Mesenchymal stem cell (in vitro differentiated cells and primary cell): ENCODE measurements around the gene CD59.

Experiments
- DNase-seq: peaks from one replicate; pipeline ENCODE4 v3.0.0-alpha.2; 2013
- H2AFZ ChIP-seq: one replicate; pipeline ENCODE4 v1.6.1; 2013; ENCODE audit warnings: low read depth, mild to moderate bottlenecking, control low read depth, inconsistent platforms, low read length, moderate library complexity
- H2AK5ac ChIP-seq: 2 replicates; pipeline ENCODE4 v1.6.1; 2013; ENCODE audit warnings: low read length, moderate library complexity, mild to moderate bottlenecking, inconsistent platforms; ENCODE audit not compliant: severe bottlenecking
- H2BK120ac ChIP-seq: one replicate; pipeline ENCODE4 v1.6.1; 2013; ENCODE audit warnings: low read depth, mild to moderate bottlenecking, inconsistent platforms, low read length, moderate library complexity
- H2BK12ac ChIP-seq, 2 experiments: one replicate each; pipeline ENCODE4 v1.6.1; 2013; ENCODE audit warnings: inconsistent platforms in 2 of 2, low read length in 2 of 2, mild to moderate bottlenecking in 2 of 2, moderate library complexity in 2 of 2, control low read depth in 1 of 2
- H2BK15ac ChIP-seq: one replicate; pipeline ENCODE4 v1.6.1; 2013; ENCODE audit warnings: mild to moderate bottlenecking, low read depth, inconsistent platforms; ENCODE audit not compliant: poor library complexity, severe bottlenecking
- H2BK5ac ChIP-seq: 2 replicates; pipeline ENCODE4 v1.6.1; 2013; ENCODE audit warnings: low read depth, mild to moderate bottlenecking, low read length, control low read depth, inconsistent platforms; ENCODE audit not compliant: poor library complexity, severe bottlenecking
- H3K14ac ChIP-seq, 2 experiments: one replicate each; pipeline ENCODE4 v1.6.1; 2013; ENCODE audit warnings: inconsistent platforms in 2 of 2, low read length in 2 of 2, control low read depth in 1 of 2, mild to moderate bottlenecking in 1 of 2, moderate library complexity in 1 of 2
- H3K18ac ChIP-seq, 2 experiments: one replicate each; pipeline ENCODE4 v1.6.1; 2013; ENCODE audit warnings: inconsistent platforms in 2 of 2, low read length in 2 of 2, control low read depth in 1 of 2, low read depth in 1 of 2, mild to moderate bottlenecking in 1 of 2
- H3K23ac ChIP-seq, 2 experiments: one replicate each; pipeline ENCODE4 v1.6.1; 2013; ENCODE audit warnings: inconsistent platforms in 2 of 2, low read length in 2 of 2, mild to moderate bottlenecking in 2 of 2, moderate library complexity in 2 of 2, control low read depth in 1 of 2
- H3K27ac ChIP-seq: 2 replicates; pipeline ENCODE4 v1.5.1; 2013; ENCODE audit warnings: mild to moderate bottlenecking, moderate library complexity, low read length, control low read depth, inconsistent platforms; ENCODE audit not compliant: poor library complexity, severe bottlenecking
- H3K27me3 ChIP-seq, 2 experiments: 2 replicates each; pipeline versions ENCODE4 v1.6.1 to v1.7.0; 2013; ENCODE audit warnings: low read length in 2 of 2, mild to moderate bottlenecking in 2 of 2, moderate library complexity in 2 of 2, control low read depth in 1 of 2, inconsistent platforms in 1 of 2; ENCODE audit not compliant: control insufficient read depth in 1 of 2, insufficient read depth in 1 of 2
- H3K36me3 ChIP-seq, 2 experiments: 2 replicates each; pipeline versions ENCODE4 v1.6.1 to v1.7.0; 2013; ENCODE audit warnings: low read length in 2 of 2, control low read depth in 1 of 2, inconsistent platforms in 1 of 2, low read depth in 1 of 2, mild to moderate bottlenecking in 1 of 2; ENCODE audit not compliant: insufficient read depth in 2 of 2, control insufficient read depth in 1 of 2
- H3K4ac ChIP-seq, 2 experiments: one replicate each; pipeline ENCODE4 v1.6.1; 2013; ENCODE audit warnings: inconsistent platforms in 2 of 2, low read length in 2 of 2, mild to moderate bottlenecking in 2 of 2, moderate library complexity in 2 of 2, control low read depth in 1 of 2, low read depth in 1 of 2
- H3K4me1 ChIP-seq: 2 replicates; pipeline ENCODE4 v1.6.1; 2013; ENCODE audit warnings: low read depth, low read length, control low read depth; ENCODE audit not compliant: control insufficient read depth, insufficient read depth
- H3K4me2 ChIP-seq: 2 replicates; pipeline ENCODE4 v1.6.1; 2013; ENCODE audit warnings: low read length, mild to moderate bottlenecking, inconsistent platforms; ENCODE audit not compliant: poor library complexity, severe bottlenecking
- H3K4me3 ChIP-seq, 2 experiments: 2 replicates each; pipeline versions ENCODE4 v1.5.1 to v1.7.0; 2013; ENCODE audit warnings: low read length in 2 of 2, mild to moderate bottlenecking in 2 of 2, control low read depth in 1 of 2, low read depth in 1 of 2; ENCODE audit not compliant: insufficient read depth in 1 of 2
- H3K79me1 ChIP-seq: replicated peaks from 2 replicates; pipeline ENCODE4 v1.6.1; 2013; ENCODE audit warnings: mild to moderate bottlenecking, control low read depth, low read length, inconsistent platforms; ENCODE audit not compliant: poor library complexity, severe bottlenecking
- H3K9ac ChIP-seq: 2 replicates; pipeline ENCODE4 v1.7.0; 2013; ENCODE audit warnings: mild to moderate bottlenecking, low read length, moderate library complexity
- H3K9me3 ChIP-seq: 2 replicates; pipeline ENCODE4 v1.7.0; 2013; ENCODE audit warnings: mild to moderate bottlenecking, low read length; ENCODE audit not compliant: control insufficient read depth
- H4K8ac ChIP-seq: one replicate; pipeline ENCODE4 v1.6.1; 2013; ENCODE audit warnings: inconsistent platforms, mild to moderate bottlenecking, low read length, moderate library complexity
- H4K91ac ChIP-seq: one replicate; pipeline ENCODE4 v1.6.1; 2013; ENCODE audit warnings: mild to moderate bottlenecking, low read length, inconsistent platforms
- WGBS: methylation state at CpG from one replicate; pipeline ENCODE4 v1.1.7; 2013; ENCODE audit warnings: mixed read lengths; 5-methylcytosine and 5-hydroxymethylcytosine counted together

Gene CD59

DNA sequence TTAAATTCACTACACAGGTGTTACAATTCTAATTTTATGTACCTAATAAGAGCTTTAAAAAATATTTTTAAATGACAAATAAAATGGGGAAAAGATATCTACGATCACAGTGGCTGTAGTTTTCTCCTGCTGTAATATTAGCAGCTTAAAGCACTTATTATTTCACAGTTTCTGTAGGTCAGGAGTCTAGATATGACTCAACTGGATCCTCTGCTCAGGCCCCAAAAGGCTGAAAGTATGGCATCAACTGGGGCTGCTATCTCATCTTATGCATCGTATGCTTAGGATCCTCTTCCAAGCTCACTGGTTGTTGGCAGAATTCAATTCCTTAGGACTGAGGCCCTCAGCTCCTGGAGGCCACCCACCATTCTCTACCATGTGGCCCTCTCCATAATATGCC is 25.2 kb upstream of the CD59 start:
- H3K79me1 ChIP-seq = peaks cover 11% of the 10 kb centered on the region
- no peaks in the 10 kb centered on the region for H3K9me3 ChIP-seq
- H2BK5ac ChIP-seq = no peak overlapping the region
- H2BK12ac ChIP-seq = no peak overlapping the region
- no peak overlapping the region for H2BK15ac ChIP-seq
- H3K4ac ChIP-seq = no peak overlapping the region
- no peak overlapping the region for H4K91ac ChIP-seq
- DNase-seq = no peak
- peaks cover 19 to 79% of the 10 kb centered on the region in 2 experiments for H3K36me3 ChIP-seq
- H4K8ac ChIP-seq = no peak overlapping the region
- no peak overlapping the region for H3K27ac ChIP-seq
- H3K9ac ChIP-seq = no peak overlapping the region
- H3K27me3 ChIP-seq = no peaks in the 10 kb centered on the region
- WGBS = 96% methylated on average over 2 of the region's 2 CpGs
- H3K4me2 ChIP-seq = no peak overlapping the region
- H2BK120ac ChIP-seq = no peak overlapping the region
- no peak overlapping the region for H3K18ac ChIP-seq
- no peak overlapping the region for H3K23ac ChIP-seq
- H2AFZ ChIP-seq = no peak overlapping the region
- H3K4me1 ChIP-seq = no peaks in the 10 kb centered on the region
- H3K14ac ChIP-seq = no peak overlapping the region
- H3K4me3 ChIP-seq = no peak overlapping the region
- H2AK5ac ChIP-seq = no peak overlapping the region

DNA sequence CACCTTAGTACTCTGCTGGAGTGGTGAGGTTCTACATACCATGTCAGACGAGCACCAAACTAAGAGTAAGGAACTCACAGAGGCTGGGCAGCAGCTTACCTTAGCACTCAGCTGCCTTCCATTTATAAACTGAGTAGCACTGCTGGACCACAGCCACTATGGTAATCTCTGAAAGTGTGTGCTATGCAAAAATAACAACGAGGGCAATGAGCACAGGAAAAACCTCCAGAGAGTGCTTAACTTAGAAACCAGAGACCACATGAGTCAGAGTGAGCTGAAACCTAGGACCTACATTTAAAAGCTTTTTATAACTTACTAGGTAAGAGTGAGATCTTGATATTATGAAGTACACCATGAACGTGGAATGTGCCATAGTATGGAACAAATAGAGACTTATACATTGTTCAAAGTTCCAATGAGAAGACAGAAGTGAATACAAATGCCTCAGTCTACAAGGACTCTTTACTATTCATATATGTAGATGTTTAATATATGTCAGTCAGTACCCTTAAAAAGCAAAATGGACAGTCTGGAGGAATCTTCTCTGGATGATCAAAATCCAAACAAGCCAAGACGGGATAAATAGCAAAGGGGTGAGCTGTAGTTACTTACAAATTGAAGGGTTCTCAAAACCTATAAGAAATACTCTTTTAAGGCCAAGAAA is 17.2 kb upstream of the CD59 start:
- peak; percentile 37 for DNase-seq
- H2BK12ac ChIP-seq = no peak overlapping the region
- H3K23ac ChIP-seq = no peak overlapping the region

GRCh38 chr11:33751878-33752277 is 15.7 kb upstream of the CD59 start:
- over 99% methylated on average over 3 of the region's 3 CpGs for WGBS
- H3K4me2 ChIP-seq = no peak overlapping the region
- H3K14ac ChIP-seq = no peak overlapping the region

More for the DNA sequence above, 17.2 kb upstream of the CD59 start:
- Histone ChIP-seq H3K27ac (no peak overlapping the region), H3K36me3 (peaks cover 4 to 63% of the 10 kb centered on the region in 2 experiments), H3K14ac (no peak overlapping the region), H2AK5ac (no peak overlapping the region), H3K4me3 (peak overlapping the region in 1 of 2 experiments; percentile 21), H3K4me1 (peaks cover 2% of the 10 kb centered on the region), H2BK5ac (no peak overlapping the region), H3K79me1 (peaks cover 4% of the 10 kb centered on the region), H4K91ac (no peak overlapping the region), H2AFZ (no peak overlapping the region), H3K9me3 (no peaks in the 10 kb centered on the region), H3K4ac (no peak overlapping the region), H2BK120ac (no peak overlapping the region), H2BK15ac (no peak overlapping the region), H4K8ac (no peak overlapping the region), H3K9ac (peak overlapping the region; percentile 7), H3K27me3 (no peaks in the 10 kb centered on the region), H3K18ac (peak overlapping the region in 1 of 2 experiments; percentile 21), H3K4me2 (no peak overlapping the region)
- 43% methylated on average over 3 of the region's 4 CpGs for WGBS

DNA sequence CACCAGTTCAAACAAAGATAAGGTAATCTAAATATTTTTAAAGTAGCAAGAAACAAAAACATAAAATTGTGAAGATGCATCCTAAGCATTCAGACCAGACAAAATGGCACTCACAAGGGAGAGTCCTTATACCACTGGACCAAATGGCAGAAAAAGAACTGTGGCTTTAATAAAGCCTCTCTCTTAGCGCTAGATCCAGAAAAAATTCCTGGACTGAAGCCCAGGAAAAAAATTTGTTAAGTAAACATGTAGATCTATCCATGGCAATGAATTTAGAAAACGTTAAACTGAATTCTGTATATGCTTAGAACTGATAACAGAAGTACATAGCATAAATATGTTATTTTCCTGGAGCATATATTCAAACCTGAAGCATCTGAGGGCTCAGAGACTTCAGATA is 11.8 kb upstream of the CD59 start:
- WGBS = 100% methylated on average over 1 of the region's 2 CpGs
- Histone ChIP-seq H4K91ac (no peak overlapping the region), H2AK5ac (no peak overlapping the region), H2BK5ac (no peak overlapping the region), H3K14ac (no peak overlapping the region), H2BK12ac (no peak overlapping the region), H3K36me3 (peaks cover 3 to 56% of the 10 kb centered on the region in 2 experiments), H3K9ac (peak overlapping the region; percentile 9), H4K8ac (no peak overlapping the region), H2BK120ac (no peak overlapping the region), H2AFZ (no peak overlapping the region), H3K27me3 (no peaks in the 10 kb centered on the region), H3K4ac (no peak overlapping the region), H3K79me1 (no peaks in the 10 kb centered on the region), H3K4me3 (no peak overlapping the region), H3K18ac (no peak overlapping the region), H3K27ac (no peak overlapping the region), H3K4me2 (no peak overlapping the region), H2BK15ac (no peak overlapping the region), H3K9me3 (no peaks in the 10 kb centered on the region), H3K23ac (no peak overlapping the region), H3K4me1 (no peaks in the 10 kb centered on the region)
- peak; percentile 52 for DNase-seq

More at GRCh38 chr11:33751878-33752277, 15.7 kb upstream of the CD59 start:
- Histone ChIP-seq H3K27ac (no peak overlapping the region), H3K9ac (no peak overlapping the region), H3K4me3 (no peak overlapping the region), H3K23ac (no peak overlapping the region), H2BK12ac (no peak overlapping the region), H3K9me3 (no peaks in the 10 kb centered on the region), H3K79me1 (peaks cover 3% of the 10 kb centered on the region), H3K18ac (no peak overlapping the region), H4K8ac (no peak overlapping the region), H2AK5ac (no peak overlapping the region), H2AFZ (no peak overlapping the region), H2BK15ac (no peak overlapping the region), H3K27me3 (no peaks in the 10 kb centered on the region), H3K4me1 (peaks cover 2% of the 10 kb centered on the region), H3K4ac (no peak overlapping the region), H3K36me3 (peaks cover 4 to 59% of the 10 kb centered on the region in 2 experiments), H4K91ac (no peak overlapping the region), H2BK5ac (no peak overlapping the region), H2BK120ac (no peak overlapping the region)
- no peak for DNase-seq
